ENCODE measurements around the gene FCGR3A.
"Not testable (repeated sequence)": the region's sequence is repeated elsewhere in the genome, so short reads cannot be mapped to it uniquely, and the experiment has no call there.

FCGR3A gene

GRCh38 chr1:161547995-161548741 is 1.4 kb downstream of the FCGR3A start:
- H3K9me3 ChIP-seq; H3K4me1 ChIP-seq; DNase-seq (ENCODE audit: low spot score in 2 of 2); H3K27me3 ChIP-seq (ENCODE audit: low read depth); in situ Hi-C loops (cut with MboI; ENCODE audit: low sequenced_read_pairs); H3K4me3 ChIP-seq; H3K36me3 ChIP-seq (replicated peaks): not testable (repeated sequence)

- H3K4me1 ChIP-seq; H3K36me3 ChIP-seq (replicated peaks); H3K4me3 ChIP-seq; H3K9me3 ChIP-seq; H3K27me3 ChIP-seq (ENCODE audit: low read depth); in situ Hi-C loops (cut with MboI; ENCODE audit: low sequenced_read_pairs); DNase-seq (ENCODE audit: low spot score in 2 of 2): not testable (repeated sequence)
These were observed 4.5 kb downstream of the FCGR3A start for GRCh38 chr1:161545005-161545731.

- H3K4me1 ChIP-seq; DNase-seq (ENCODE audit: low spot score in 2 of 2); H3K27me3 ChIP-seq (ENCODE audit: low read depth); H3K36me3 ChIP-seq (replicated peaks); H3K4me3 ChIP-seq; H3K9me3 ChIP-seq; in situ Hi-C loops (cut with MboI; ENCODE audit: low sequenced_read_pairs): not testable (repeated sequence)
These were observed 6.5 kb downstream of the FCGR3A start for GRCh38 chr1:161543125-161543524.

- H3K27me3 ChIP-seq (ENCODE audit: low read depth); H3K9me3 ChIP-seq; H3K4me3 ChIP-seq; in situ Hi-C loops (cut with MboI; ENCODE audit: low sequenced_read_pairs); DNase-seq (ENCODE audit: low spot score in 2 of 2); H3K4me1 ChIP-seq; H3K36me3 ChIP-seq (replicated peaks): not testable (repeated sequence)
These were observed 7.5 kb downstream of the FCGR3A start for GRCh38 chr1:161542091-161542559.

- H3K4me1 ChIP-seq; H3K4me3 ChIP-seq; H3K27me3 ChIP-seq (ENCODE audit: low read depth); H3K36me3 ChIP-seq (replicated peaks); in situ Hi-C loops (cut with MboI; ENCODE audit: low sequenced_read_pairs); DNase-seq (ENCODE audit: low spot score in 2 of 2); H3K9me3 ChIP-seq: not testable (repeated sequence)
These were observed 9.1 kb downstream of the FCGR3A start for GRCh38 chr1:161540570-161540960.

- H3K27me3 ChIP-seq (ENCODE audit: low read depth); H3K9me3 ChIP-seq; H3K4me1 ChIP-seq; in situ Hi-C loops (cut with MboI; ENCODE audit: low sequenced_read_pairs); H3K36me3 ChIP-seq (replicated peaks): not testable (repeated sequence)
- peak overlapping the region; percentile 51 for H3K4me3 ChIP-seq
- DNase-seq (ENCODE audit: low spot score in 2 of 2), result peak; percentile 84 to 92
These were observed 9.7 kb downstream of the FCGR3A start for GRCh38 chr1:161539731-161540569.

GRCh38 chr1:161538925-161539479 is 10.6 kb downstream of the FCGR3A start:
- H3K9me3 ChIP-seq; H3K36me3 ChIP-seq (replicated peaks); H3K4me1 ChIP-seq; H3K27me3 ChIP-seq (ENCODE audit: low read depth); in situ Hi-C loops (cut with MboI; ENCODE audit: low sequenced_read_pairs); DNase-seq (ENCODE audit: low spot score in 2 of 2): not testable (repeated sequence)
- H3K4me3 ChIP-seq, result peak overlapping the region; percentile 51

- H3K27me3 ChIP-seq (ENCODE audit: low read depth); DNase-seq (ENCODE audit: low spot score in 2 of 2); H3K4me3 ChIP-seq; H3K4me1 ChIP-seq; H3K36me3 ChIP-seq (replicated peaks); in situ Hi-C loops (cut with MboI; ENCODE audit: low sequenced_read_pairs); H3K9me3 ChIP-seq: not testable (repeated sequence)
These were observed 12.4 kb downstream of the FCGR3A start for GRCh38 chr1:161537068-161537669.

GRCh38 chr1:161532644-161533567 is 16.7 kb downstream of the FCGR3A start:
- peaks cover 14% of the 10 kb centered on the region for H3K4me1 ChIP-seq
- H3K9me3 ChIP-seq; H3K27me3 ChIP-seq (ENCODE audit: low read depth); in situ Hi-C loops (cut with MboI; ENCODE audit: low sequenced_read_pairs); H3K4me3 ChIP-seq; H3K36me3 ChIP-seq (replicated peaks): not testable (repeated sequence)
- DNase-seq (ENCODE audit: low spot score in 2 of 2), result peak in 1 of 2 experiments; percentile 19

GRCh38 chr1:161531986-161532643 is 17.5 kb downstream of the FCGR3A start:
- no peaks in the 10 kb centered on the region for H3K36me3 ChIP-seq (replicated peaks)
- no peak overlapping the region for H3K4me3 ChIP-seq
- DNase-seq (ENCODE audit: low spot score in 2 of 2), result no peak
- in situ Hi-C loops (cut with MboI; ENCODE audit: low sequenced_read_pairs), result no loop called here
- no peaks in the 10 kb centered on the region for H3K27me3 ChIP-seq (ENCODE audit: low read depth)
- H3K9me3 ChIP-seq, result no peaks in the 10 kb centered on the region; the same call in 1 of the 2 replicates
- peaks cover 14% of the 10 kb centered on the region for H3K4me1 ChIP-seq

- in situ Hi-C loops (cut with MboI; ENCODE audit: low sequenced_read_pairs); H3K9me3 ChIP-seq; H3K27me3 ChIP-seq (ENCODE audit: low read depth); H3K36me3 ChIP-seq (replicated peaks): not testable (repeated sequence)
- DNase-seq (ENCODE audit: low spot score in 2 of 2), result peak; percentile 84 to 92
- peaks cover 14% of the 10 kb centered on the region for H3K4me1 ChIP-seq
- peak overlapping the region; percentile 43 for H3K4me3 ChIP-seq
These were observed 18.7 kb downstream of the FCGR3A start for GRCh38 chr1:161530671-161531641.

Measured in HAP-1 (cell line).